H54 (cell line): ENCODE data around the gene BIRC7.

Experiments
- DNase-seq: peaks from one replicate; pipeline ENCODE4 v3.0.0; 2011; ENCODE audit warnings: low spot score, mixed read lengths; ENCODE audit not compliant: insufficient read length
- FAIRE-seq: peaks from 3 replicates; lab custom pipeline; 2011; peaks lifted over from hg19 to GRCh38; lab: Jason Lieb, UNC
- POLR2A ChIP-seq: IDR thresholded peaks from 2 replicates; pipeline ENCODE4 v1.6.1; 2011; ENCODE audit warnings: low read depth, mild to moderate bottlenecking, low read length

The BIRC7 gene

GRCh38 chr20:63276956-63277355 is 41.3 kb downstream of the BIRC7 start:
- no peak for FAIRE-seq
- no peak for TF ChIP-seq POLR2A

GRCh38 chr20:63277466-63278272 is 42.0 kb downstream of the BIRC7 start:
- no peak for TF ChIP-seq POLR2A
- DNase-seq: no peak
- no peak for FAIRE-seq

More at GRCh38 chr20:63276956-63277355, 41.3 kb downstream of the BIRC7 start:
- no peak for DNase-seq

- DNase-seq (no peak), FAIRE-seq (no peak)
- no peak for TF ChIP-seq POLR2A
Observed at GRCh38 chr20:63278661-63279060, 43.0 kb downstream of the BIRC7 start.

GRCh38 chr20:63279931-63280330 is 44.2 kb downstream of the BIRC7 start:
- FAIRE-seq: no peak
- TF ChIP-seq POLR2A: no peak
- DNase-seq: no peak

GRCh38 chr20:63280371-63280770 is 44.7 kb downstream of the BIRC7 start:
- DNase-seq: no peak
- FAIRE-seq: no peak
- no peak for TF ChIP-seq POLR2A

- DNase-seq (no peak), FAIRE-seq (no peak)
- no peak for TF ChIP-seq POLR2A
Observed at GRCh38 chr20:63280929-63281545, 45.3 kb downstream of the BIRC7 start.

GRCh38 chr20:63281742-63282665 is 46.3 kb downstream of the BIRC7 start:
- FAIRE-seq: no peak

GRCh38 chr20:63282946-63283345 is 47.2 kb downstream of the BIRC7 start:
- no peak for TF ChIP-seq POLR2A
- no peak for FAIRE-seq
- no peak for DNase-seq

More at GRCh38 chr20:63281742-63282665, 46.3 kb downstream of the BIRC7 start:
- TF ChIP-seq POLR2A: no peak
- no peak for DNase-seq

- DNase-seq (no peak), FAIRE-seq (no peak)
- TF ChIP-seq POLR2A: no peak
Observed at GRCh38 chr20:63283397-63284082, 47.8 kb downstream of the BIRC7 start.

- TF ChIP-seq POLR2A: no peak
- FAIRE-seq (no peak), DNase-seq (no peak)
Observed at GRCh38 chr20:63284083-63284440, 48.4 kb downstream of the BIRC7 start.

- DNase-seq (no peak), FAIRE-seq (no peak)
- TF ChIP-seq POLR2A: no peak
Observed at GRCh38 chr20:63284544-63284949, 48.8 kb downstream of the BIRC7 start.

GRCh38 chr20:63284981-63285524 is 49.3 kb downstream of the BIRC7 start:
- no peak for DNase-seq
- FAIRE-seq: no peak
- TF ChIP-seq POLR2A: no peak

- DNase-seq (no peak), FAIRE-seq (no peak)
Observed at GRCh38 chr20:63285636-63286615, 50.2 kb downstream of the BIRC7 start.

More at GRCh38 chr20:63285636-63286615, 50.2 kb downstream of the BIRC7 start:
- TF ChIP-seq POLR2A: no peak
